Measurements from ENCODE around the gene COMMD3.

Gene COMMD3

DNA sequence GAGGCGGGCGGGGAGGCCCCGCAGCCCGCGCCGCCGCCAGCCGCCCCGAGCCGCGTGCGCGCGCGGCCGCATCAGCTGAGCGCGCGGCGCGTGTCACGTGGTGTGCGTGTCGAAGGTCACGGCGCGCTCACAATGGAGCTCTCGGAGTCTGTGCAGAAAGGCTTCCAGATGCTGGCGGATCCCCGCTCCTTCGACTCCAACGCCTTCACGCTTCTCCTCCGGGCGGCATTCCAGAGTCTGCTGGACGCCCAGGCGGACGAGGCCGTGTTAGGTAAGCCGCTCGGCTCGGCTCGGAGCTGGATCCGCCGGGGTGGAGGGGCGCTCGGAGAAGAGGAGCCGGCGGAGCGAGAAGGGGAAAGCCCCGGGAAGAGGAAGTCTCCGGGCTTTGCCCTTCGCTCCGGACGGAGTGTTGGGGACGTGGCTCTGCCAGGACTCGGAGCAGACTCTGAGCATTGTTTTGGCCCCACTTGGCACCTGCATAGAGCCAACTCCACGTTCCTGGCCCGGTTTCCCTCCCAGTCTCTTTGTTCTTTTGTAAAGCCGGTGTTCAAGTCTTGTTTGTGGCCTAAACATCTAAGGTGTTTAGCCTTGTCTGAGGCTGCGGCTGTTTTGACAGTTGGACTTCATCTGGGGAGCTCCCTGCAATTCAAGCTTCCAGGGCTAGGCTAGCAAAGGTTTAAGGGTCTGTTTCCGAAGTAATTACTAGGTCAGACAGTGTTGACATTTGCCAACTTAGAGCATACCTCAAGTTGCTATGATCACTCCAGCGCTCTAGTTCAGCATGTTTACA lies at the start of gene COMMD3:
Gene COMMD3 (plus strand): TSS at position 103 of the 790 bp plus-strand sequence. CDS start 30 bp downstream, at position 133.
- no peak for DNase-seq (ENCODE audit: extremely low read depth, low read depth)
- TF ChIP-seq, protein P1, sequence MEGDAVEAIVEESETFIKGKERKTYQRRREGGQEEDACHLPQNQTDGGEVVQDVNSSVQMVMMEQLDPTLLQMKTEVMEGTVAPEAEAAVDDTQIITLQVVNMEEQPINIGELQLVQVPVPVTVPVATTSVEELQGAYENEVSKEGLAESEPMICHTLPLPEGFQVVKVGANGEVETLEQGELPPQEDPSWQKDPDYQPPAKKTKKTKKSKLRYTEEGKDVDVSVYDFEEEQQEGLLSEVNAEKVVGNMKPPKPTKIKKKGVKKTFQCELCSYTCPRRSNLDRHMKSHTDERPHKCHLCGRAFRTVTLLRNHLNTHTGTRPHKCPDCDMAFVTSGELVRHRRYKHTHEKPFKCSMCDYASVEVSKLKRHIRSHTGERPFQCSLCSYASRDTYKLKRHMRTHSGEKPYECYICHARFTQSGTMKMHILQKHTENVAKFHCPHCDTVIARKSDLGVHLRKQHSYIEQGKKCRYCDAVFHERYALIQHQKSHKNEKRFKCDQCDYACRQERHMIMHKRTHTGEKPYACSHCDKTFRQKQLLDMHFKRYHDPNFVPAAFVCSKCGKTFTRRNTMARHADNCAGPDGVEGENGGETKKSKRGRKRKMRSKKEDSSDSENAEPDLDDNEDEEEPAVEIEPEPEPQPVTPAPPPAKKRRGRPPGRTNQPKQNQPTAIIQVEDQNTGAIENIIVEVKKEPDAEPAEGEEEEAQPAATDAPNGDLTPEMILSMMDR (IDR thresholded peaks at IDR 0.05; ENCODE audit: low read depth, low read length, missing control alignments): no peak
- H3K4me3 ChIP-seq (replicated peaks; ENCODE audit: low read depth, low read length): peak within 1 kb of the TSS; percentile 79

DNA sequence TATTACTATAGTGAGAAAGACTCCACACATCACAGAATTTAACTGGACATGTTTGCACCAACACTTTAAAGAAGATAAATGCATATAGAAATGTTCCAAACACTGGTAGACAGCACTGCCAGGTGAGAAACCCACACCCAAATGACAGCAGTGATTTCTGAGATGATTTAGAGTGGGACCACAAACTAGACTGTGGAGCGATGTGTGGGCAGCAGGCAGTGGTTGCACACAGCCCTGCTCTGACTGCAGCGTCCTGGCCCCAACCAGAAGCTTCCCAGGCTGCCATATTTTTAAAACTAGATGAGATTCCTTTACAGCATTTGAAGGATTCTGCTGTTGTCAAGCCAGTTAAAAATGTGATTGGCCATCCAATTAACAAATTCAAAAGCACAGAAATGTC lies 47.7 kb upstream of the COMMD3 start:
- no peak for DNase-seq (ENCODE audit: extremely low read depth, low read depth)
- H3K4me3 ChIP-seq (replicated peaks; ENCODE audit: low read depth, low read length): no peak overlapping the region
- TF ChIP-seq, protein P1 (IDR thresholded peaks at IDR 0.05; ENCODE audit: low read depth, low read length, missing control alignments): no peak

DNA sequence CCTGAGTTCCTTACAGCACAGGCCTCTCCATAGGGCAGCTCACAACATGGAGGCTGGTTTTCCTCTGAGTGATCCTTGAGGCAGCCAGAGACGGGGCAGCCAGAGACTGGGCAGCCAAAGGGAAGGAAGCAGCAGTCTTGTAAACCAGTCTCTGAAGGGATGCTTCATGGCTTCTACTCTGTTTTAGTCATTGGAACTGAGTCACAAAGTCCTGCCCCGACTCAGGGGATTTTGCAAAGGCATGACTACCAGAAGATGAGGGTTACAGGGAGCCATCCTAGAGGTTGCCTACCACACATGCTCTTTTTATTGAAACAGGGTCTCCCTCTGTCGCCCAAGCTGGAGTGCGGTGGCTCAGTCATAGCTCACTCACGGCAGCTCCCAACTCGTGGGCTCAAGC lies 44.4 kb upstream of the COMMD3 start:
- H3K4me3 ChIP-seq (replicated peaks; ENCODE audit: low read depth, low read length): no peak overlapping the region
- no peak for DNase-seq (ENCODE audit: extremely low read depth, low read depth)
- TF ChIP-seq, protein P1 (IDR thresholded peaks at IDR 0.05; ENCODE audit: low read depth, low read length, missing control alignments): no peak

DNA sequence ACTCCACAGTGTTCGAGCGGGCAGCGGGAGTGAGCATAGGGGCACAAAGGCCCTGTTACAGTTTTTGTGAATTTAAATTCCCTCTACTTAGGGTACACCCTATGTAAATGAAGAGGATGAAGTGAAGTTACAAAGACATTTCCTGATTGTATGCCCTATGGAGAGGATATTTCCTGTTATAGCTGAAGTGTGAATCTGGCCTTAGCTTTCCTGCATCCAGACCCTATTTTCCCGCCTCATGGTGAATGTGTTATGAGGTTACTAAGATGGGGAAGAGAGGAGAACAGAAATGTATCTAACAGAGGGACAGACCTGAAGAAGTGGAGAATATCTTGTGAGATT lies 37.8 kb upstream of the COMMD3 start:
- H3K4me3 ChIP-seq (replicated peaks; ENCODE audit: low read depth, low read length): no peak overlapping the region
- no peak for DNase-seq (ENCODE audit: extremely low read depth, low read depth)
- TF ChIP-seq, protein P1 (IDR thresholded peaks at IDR 0.05; ENCODE audit: low read depth, low read length, missing control alignments): no peak

DNA sequence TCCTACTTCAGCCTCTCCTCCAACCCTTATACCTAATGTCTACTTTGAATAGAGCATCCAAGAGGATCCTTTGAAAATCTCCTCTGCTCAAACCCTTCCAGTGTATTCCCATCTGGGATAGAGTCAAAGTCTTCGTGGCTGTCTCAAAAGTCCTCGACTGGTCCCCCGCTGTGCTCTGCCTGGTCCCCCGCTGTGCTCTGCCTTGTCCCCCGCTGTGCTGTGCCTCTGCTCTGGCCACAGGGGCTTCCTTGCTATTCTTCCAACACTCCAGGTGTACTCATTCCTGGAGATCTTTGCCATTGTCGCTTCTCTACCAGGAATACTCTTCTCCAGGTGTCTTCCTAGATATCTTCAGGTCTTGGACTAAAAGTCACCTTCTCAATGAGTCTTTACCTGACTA lies 36.1 kb upstream of the COMMD3 start:
- H3K4me3 ChIP-seq (replicated peaks; ENCODE audit: low read depth, low read length): no peak overlapping the region
- DNase-seq (ENCODE audit: extremely low read depth, low read depth): no peak
- TF ChIP-seq, protein P1 (IDR thresholded peaks at IDR 0.05; ENCODE audit: low read depth, low read length, missing control alignments): no peak

DNA sequence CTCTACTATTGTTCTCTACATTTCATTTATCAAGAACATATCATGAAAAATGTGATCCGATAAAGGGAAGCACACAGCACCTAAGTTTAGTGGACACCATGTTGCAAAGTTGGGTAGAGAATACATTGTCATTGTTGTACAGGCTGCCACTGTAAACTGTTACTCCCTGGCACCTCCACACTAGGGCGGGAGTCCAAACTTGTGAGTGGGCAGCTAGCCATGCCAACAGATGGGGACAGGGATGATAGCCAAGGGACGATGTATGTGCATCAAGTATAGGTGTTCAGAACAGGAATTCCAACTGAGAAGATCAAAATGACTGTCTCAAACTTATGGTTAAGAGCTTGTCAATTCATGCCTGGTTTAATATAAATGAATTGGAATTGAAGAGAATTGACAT lies 31.1 kb upstream of the COMMD3 start:
- DNase-seq (ENCODE audit: extremely low read depth, low read depth): no peak
- no peak overlapping the region for H3K4me3 ChIP-seq (replicated peaks; ENCODE audit: low read depth, low read length)
- TF ChIP-seq, protein P1 (IDR thresholded peaks at IDR 0.05; ENCODE audit: low read depth, low read length, missing control alignments): no peak

Measured in HFF-Myc (cell line).